ENCODE measurements around the gene C12orf50.
"Not testable (repeated sequence)": the region's sequence is repeated elsewhere in the genome, so short reads cannot be mapped to it uniquely, and the experiment has no call there.

C12orf50 gene

GRCh38 chr12:87988534-87988933, 40.7 kb downstream of the C12orf50 start:
- no peak overlapping the region for H3K27ac ChIP-seq
- no peak for TF ChIP-seq ZFX (IDR thresholded peaks at IDR 0.05)
- TF ChIP-seq, protein P1, sequence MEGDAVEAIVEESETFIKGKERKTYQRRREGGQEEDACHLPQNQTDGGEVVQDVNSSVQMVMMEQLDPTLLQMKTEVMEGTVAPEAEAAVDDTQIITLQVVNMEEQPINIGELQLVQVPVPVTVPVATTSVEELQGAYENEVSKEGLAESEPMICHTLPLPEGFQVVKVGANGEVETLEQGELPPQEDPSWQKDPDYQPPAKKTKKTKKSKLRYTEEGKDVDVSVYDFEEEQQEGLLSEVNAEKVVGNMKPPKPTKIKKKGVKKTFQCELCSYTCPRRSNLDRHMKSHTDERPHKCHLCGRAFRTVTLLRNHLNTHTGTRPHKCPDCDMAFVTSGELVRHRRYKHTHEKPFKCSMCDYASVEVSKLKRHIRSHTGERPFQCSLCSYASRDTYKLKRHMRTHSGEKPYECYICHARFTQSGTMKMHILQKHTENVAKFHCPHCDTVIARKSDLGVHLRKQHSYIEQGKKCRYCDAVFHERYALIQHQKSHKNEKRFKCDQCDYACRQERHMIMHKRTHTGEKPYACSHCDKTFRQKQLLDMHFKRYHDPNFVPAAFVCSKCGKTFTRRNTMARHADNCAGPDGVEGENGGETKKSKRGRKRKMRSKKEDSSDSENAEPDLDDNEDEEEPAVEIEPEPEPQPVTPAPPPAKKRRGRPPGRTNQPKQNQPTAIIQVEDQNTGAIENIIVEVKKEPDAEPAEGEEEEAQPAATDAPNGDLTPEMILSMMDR (conservative IDR thresholded peaks at IDR 0.05): no peak

DNA sequence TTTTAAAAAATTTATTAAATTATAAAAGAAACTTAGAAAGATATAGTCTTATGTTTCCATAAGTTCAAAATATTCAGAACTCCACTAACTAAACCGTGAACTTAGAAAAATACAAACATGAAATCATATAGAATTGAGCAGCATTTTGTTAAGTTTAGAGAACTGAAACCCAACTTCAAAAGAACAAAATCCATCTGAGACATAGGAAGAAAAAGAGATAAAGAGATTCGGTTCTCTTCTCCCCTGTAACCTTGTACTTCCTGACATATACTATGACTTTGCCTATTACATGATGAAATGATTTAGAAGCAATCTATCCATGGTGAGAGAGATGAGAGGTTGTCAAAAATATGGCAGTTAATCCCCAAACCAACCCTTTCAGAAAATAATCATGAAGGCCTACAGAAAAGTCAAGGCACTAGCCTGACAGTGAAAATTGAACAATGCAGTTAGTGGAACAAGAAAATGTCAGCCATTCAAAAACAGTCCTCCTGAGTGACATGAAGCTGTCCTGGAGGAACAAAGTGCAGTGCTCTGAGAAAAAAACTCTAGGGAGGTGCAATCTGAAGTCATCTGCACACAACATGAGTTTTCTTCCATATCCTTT, 44.0 kb downstream of the C12orf50 start:
- TF ChIP-seq ZFX (IDR thresholded peaks at IDR 0.05): no peak
- TF ChIP-seq, protein P1 (conservative IDR thresholded peaks at IDR 0.05): no peak
- no peak overlapping the region for H3K27ac ChIP-seq

DNA sequence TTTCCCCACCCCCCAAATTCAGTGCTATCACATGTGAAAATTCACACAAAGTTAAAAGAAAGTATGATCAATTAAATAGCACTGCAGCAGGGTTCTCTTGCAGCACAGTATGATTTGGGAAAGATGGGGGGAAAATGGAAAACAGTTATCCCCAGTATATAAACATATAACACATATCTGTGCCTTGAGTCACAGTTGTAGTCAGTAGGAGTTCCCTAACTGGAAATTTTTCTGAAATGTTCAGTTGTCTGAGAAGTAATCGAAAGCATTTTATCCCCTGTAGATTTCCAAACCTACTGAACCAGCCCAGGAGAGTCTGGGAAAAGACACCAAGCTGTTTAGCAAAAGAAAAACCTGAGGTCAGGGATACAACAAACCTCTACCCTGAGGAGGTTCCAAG, 47.0 kb downstream of the C12orf50 start:
- no peak overlapping the region for H3K27ac ChIP-seq
- TF ChIP-seq, protein P1 (conservative IDR thresholded peaks at IDR 0.05): no peak
- no peak for TF ChIP-seq ZFX (IDR thresholded peaks at IDR 0.05)

- TF ChIP-seq ZFX (IDR thresholded peaks at IDR 0.05): no peak
- TF ChIP-seq, protein P1 (conservative IDR thresholded peaks at IDR 0.05): no peak
- no peak overlapping the region for H3K27ac ChIP-seq
These were observed 47.7 kb downstream of the C12orf50 start for GRCh38 chr12:87981495-87981894.

GRCh38 chr12:87975879-87976278, 53.3 kb downstream of the C12orf50 start:
- H3K27ac ChIP-seq: no peak overlapping the region
- TF ChIP-seq, protein P1 (conservative IDR thresholded peaks at IDR 0.05): no peak
- no peak for TF ChIP-seq ZFX (IDR thresholded peaks at IDR 0.05)

DNA sequence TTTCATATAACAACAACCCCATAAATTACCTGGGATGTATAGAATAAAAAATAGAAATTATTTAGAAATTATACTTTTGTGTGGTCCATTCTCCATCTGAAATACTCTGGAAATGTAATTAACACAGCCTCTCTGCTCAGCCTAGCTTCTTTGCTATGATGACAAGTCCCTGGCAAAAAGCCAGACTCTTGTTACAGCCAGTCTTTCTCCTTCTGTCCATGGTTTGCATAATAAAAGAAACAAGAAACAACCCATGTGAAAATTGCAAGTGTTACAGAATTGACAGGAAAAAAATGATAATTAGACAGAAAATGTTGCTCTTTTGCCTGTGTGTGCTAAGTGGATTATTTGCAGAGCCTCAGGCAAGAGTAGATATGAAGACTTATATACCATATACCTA, 61.3 kb downstream of the C12orf50 start:
- TF ChIP-seq, protein P1 (conservative IDR thresholded peaks at IDR 0.05): no peak
- TF ChIP-seq ZFX (IDR thresholded peaks at IDR 0.05): no peak
- no peak overlapping the region for H3K27ac ChIP-seq

DNA sequence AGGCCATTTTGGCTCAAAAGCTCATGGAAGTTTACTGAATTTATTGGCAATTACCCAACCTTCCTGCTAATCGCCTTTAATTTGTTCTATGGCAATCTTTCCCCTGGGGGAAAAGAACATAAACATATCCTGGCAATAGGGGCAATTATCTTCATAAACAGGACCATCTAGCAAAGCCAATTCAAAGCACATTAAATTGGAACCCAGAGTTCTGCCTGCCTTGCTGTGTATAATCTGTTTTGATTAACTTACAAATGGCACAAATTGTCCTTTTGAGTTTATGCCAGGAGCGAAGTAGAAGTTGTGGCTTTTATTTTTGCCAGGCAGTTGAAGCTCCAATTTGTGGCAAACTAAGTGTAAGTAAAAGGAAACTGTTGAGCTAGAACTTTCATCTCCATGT, 68.6 kb downstream of the C12orf50 start:
- H3K27ac ChIP-seq: no peak overlapping the region
- no peak for TF ChIP-seq ZFX (IDR thresholded peaks at IDR 0.05)
- TF ChIP-seq, protein P1 (conservative IDR thresholded peaks at IDR 0.05): no peak

DNA sequence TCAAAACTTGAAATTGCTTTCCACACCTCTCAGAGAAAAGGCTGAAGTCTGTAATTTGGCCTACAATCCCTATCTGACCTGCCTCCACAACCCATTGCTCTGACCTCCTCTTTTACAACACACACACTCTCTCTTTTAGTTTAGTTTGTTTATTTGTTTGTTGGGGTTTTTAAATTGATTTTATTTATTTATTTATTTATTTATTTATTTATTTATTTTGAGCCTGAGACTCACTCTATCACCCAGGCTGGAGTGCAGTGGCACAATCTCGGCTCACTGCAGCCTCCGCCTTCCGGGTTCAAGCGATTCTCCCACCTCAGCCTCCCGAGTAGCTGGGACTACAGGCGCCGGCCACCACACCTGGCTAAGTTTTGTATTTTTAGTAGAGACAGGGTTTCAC, 75.2 kb downstream of the C12orf50 start:
- not testable (repeated sequence) for H3K27ac ChIP-seq
